ENCODE results near the gene ADAMTS10.
"Not testable (repeated sequence)": the region's sequence is repeated elsewhere in the genome, so short reads cannot be mapped to it uniquely, and the experiment has no call there.

The ADAMTS10 gene

DNA sequence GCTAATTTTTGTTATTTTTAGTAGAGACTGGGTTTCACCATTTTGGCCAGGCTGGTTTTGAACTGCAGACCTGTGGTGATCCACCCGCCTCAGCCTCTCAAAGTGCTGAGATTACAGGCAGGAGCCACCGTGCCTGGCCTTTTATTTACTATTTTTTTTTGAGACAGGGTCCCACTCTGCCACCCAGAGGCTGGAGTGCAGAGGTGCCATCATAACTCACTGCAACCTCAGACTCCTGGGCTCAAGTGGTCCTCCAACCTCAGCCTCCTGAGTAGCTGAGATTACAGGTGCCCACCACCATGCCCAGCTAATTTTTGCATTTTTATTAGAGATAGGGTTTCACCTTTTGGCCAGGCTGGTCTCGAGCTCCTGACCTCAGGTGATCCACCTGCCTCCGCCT, 12.4 kb upstream of the ADAMTS10 start:
- not testable (repeated sequence) for DNase-seq

DNA sequence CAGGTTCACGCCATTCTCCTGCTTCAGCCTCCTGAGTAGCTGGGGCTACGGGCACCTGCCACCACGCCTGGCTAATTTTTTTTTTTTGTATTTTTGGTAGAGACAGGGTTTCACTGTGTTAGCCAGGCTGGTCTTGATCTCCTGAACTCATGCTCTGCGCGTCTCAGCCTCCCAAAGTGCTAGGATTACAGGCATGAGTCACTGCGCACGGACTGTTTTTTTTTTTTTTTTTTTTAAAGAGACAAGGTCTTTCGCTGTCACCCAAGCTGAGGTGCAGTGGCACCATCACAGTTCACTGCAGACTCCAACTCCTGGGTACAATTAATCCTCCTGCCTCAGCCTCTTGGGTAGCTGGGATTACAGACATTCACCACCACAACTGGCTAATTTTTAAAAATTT, 8.2 kb upstream of the ADAMTS10 start:
- no peak for DNase-seq

DNA sequence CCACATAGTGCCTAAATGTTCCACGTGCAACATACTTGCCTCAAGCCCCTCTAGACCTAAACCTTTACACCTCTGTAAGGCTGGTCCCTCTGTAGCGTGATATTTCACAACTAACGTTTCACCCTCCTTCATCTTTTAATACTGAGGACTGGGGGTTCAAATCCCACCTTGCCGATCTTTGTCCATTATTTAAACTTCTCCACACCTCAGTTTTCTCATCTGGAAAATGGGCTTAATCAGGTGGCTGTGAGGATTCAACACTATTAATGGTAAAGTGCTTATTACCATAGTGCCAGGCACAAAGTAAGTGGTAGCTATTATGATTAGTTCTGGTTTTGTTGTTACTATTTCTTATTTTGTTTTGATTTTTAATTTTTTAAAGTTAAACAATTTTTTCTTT, 7.5 kb upstream of the ADAMTS10 start:
- DNase-seq = no peak

DNA sequence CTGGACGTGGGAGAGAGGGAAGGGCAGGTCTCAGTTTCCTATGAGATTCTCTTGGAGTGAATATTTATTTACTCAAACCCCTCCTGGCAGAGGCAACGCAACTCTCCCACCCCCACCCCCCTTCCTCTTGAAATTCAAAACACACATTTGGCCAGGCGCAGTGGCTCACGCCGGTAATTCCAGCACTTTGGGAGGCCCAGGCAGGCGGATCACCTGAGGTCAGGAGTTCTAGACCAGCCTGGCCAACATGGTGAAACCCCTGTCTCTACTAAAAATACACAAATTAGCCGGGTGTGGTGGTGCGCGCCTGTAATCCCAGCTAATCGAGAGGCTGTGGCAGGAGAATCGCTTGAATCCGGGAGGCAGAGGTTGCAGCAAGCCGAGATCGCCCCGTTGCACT, 6.8 kb upstream of the ADAMTS10 start:
- DNase-seq = not testable (repeated sequence)

DNA sequence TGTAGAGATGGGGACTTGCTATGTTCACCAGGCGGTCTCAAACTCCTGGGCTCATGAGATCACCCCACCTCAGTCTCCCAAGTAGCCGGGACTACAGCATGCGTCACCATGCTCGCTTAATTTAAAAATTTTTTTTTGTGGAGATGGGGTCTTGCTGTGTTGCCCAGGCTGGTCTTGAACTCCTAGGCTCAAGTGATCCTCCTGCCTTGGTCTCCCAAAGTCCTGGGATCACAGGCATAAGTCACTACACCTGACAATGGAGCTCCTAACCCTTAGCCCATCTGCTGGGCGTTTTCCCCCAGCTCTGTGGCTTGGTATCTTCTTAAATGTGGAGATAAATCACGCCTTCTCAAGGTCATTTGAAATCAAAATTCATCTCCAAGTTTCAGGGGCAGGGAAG, 6.3 kb upstream of the ADAMTS10 start:
- DNase-seq = no peak

DNA sequence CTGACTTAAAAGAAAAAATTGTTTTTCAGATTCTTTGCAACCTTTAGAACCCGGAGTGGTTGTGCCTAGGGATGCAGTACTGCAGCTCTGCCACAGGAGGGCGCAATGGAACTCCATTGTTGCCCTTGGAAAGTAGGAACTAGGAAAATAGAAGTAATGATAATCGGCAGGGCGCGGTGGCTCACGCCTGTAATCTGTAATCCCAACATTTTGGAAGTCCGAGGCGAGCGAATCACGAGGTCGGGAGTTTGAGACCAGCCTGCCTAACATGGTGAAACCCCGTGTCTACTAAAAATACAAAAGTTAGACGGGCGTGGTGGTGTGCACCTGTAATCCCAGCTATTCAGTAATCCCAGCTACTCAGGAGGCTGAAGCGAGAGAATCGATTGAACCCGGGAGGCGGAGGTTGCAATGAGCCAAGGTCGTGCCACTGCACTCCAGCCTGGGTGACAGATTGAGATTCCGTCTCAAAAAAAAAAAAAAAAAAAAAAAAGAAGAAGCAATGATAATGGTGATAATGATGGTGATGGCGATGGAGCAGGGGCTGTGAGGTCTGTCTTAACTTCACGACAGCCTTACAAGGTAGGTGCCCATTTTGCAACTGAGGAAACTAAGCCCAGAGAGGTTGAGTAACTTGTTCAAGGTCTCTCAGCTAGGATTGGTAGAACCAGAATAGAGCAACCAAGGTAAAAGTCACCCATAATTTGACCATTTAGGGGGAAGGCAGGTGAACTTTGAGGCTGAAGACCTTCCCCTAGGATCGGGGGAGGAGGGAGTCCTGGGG, 5.5 kb upstream of the ADAMTS10 start:
- no peak for DNase-seq

DNA sequence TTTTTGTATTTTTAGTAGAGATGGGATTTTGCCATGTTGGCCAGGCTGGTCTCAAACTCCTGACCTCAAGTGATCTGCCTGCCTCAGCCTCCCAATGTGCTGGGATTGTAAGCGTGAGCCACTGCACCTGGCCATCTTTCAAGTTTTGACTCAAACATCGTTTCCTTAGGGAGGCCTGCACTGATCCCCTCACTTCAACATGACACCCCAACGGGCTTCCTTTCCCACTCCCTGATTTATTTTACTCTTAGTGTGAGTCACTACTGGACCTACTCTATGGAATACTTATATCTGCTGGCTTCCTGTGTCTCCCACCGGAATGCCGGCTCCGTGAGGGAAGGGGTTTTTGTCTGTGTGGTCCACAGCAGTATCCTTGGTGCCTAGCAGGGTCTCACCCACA, 4.5 kb upstream of the ADAMTS10 start:
- no peak for DNase-seq

DNA sequence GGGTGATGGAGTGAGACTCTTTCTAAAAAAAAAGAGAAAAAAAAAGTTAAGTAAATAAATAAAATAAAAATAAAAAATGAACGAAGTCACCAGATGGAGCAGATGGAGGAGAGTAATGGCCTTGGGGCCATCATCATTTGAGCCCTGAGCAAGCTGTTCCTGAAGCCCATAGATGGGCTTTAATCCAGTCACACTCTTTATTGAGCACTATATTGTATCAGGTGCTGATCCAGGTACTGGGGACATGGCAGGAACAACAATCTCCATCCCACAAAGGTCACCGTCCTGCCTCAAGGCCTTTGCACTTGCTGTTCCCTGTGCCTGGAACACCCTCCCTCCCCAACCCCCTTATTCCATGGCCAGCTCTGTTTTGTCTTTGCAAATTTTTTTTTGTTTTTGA, 3.9 kb upstream of the ADAMTS10 start:
- no peak for DNase-seq

DNA sequence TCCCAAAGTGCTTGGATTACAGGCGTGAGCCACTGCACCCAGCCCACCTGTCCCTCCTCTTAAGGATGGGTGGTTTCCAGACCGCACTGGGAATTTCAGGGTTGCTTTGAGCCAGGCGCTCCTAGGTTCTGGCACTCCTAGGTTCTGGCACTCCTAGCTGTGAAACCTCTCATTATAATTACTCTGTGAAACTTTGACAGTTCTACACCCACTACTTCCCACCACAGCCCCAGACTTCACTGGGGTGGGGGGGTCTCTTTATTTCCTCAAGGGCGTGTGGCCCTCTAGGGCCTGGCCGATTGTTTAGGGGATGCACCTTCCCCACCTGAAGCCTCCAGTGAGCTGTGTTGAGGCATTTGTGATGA, 2.3 kb upstream of the ADAMTS10 start:
- no peak for DNase-seq

DNA sequence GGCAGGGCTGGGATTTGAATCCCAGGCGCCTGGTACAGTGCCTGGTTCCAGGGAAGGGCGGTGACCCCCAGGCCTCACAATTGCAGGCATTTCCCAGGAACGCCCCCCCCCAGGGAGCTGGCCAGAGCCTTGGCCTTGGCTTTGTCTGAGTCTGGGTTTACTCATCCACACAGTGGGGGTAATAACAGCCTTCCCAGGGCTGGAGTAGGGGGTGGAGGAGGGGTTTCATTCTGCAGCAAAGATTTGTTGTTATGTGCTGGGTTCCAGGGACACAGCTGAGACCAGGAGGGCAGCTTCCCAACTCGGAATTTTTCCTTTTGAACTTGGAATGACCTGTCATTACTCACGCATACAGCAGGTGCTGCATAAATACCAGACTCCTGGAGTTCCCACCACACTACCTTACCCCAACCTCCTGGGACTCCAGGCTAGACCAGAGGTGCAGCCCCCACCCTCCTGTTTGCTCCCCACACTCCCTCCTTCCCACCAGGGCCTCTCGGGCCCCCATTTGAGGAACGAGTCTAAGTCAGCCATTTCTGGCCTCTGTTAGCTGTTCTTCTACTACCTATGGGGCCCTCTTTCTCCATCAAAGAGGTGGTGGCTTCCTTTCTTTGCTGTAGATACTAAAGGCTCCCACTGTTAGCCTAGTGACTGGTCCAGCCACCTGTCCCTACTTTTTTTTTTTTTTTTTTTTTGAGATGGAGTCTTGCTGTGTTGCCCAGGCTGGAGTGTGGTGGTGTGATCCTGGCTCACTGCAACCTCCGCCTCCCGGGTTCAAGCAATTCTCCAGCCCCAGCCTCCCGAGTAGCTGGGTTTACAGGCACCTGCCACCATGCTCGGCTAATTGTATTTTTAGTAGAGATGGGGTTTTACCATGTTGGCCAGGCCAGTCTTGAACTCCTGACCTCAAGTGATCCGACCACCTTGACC, 1.6 kb upstream of the ADAMTS10 start:
- DNase-seq = no peak

DNA sequence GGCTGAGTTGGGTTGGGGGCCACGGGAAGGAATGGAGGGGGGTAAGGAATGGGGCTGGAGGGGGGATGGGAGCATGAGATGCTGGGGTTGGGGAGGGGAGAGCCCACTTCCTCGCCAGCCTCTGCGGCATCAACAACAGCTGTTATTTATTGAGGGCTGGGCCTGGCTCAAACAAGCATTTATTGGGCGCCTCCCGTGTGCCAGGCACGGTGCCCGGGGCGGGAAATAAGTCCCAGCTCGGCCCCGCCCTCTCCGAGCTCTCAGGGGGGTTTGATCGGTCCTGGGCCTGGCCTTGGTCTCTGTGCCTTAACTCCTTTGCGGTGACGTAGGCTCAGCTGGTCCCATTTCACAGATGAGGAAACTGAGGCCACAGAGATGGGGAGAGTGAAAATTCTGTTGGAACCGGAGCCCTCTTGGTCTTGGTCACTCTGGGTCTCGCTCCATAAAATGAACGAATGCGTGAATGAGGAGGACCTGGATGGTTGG, 919 bp upstream of the ADAMTS10 start:
- DNase-seq = no peak

DNA sequence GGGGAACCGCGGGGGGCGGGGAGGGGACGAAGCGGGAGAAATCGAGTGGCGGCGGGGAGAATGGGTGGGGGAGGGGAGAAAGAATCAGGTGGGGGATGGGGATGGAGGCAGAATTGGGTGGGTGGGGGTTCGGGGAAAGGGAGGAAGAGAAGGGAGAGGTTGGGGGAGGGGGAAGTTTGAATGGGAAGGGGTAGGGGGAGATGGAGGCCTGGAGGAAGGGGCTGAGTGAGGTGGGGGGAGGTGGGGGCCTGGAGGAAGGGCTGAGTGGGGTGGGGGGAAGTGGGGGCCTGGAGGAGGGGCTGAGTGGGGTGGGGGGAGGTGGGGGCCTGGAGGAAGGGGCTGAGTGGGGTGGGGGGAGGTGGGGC, 403 bp upstream of the ADAMTS10 start:
- no peak for DNase-seq

DNA sequence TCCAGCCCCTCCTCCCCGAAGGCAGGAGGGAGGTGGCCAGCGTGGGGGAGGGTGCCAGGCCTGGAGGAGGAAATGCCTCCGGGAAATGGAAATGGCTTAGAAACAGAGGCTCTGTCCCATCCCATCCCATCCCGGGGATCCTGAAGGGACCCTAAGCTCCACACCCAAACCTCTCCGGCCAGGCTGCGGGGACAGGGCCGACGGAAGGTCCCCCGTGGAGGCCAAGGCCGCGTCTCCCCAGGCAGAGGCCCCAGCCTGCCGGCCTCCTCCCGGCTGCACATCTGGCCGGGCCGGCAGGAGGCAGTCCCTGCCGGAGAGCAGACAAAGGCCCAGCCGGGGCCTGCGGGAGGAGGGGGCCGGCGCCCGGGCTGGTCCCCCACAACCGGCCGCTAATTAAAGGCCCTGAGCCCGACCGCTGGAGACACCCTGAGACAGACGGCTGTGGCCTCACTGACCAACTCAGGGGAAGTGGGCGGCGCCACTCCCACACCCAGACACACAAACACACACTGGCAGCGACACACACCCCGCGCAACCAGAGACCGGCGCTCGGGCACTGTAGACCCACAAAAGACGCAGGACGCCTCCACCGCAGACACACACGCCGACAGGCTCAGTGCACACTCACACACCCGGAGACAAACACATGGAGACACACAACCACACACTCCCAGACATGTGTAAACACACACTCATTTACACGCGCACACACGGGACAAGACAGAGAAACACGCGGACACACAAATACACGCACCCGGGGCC, 1.1 kb downstream of the ADAMTS10 start:
- DNase-seq = no peak

DNA sequence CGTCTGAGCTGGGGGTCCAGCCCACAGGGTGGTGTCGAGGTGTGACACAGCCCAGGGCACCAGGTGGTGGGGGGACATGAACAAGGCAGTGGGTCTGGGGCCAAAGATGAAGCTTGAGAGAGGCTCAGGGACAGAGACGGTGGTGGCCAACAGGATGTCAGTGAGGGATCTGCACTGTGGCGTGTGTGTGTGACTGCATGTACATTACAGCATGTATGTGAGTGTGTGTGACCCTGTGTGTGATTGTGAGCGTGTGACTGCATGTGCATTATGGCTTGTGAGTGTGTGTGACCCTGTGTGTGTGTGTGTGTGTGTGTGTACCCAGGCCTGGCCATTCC, 1.6 kb downstream of the ADAMTS10 start:
- DNase-seq = no peak

DNA sequence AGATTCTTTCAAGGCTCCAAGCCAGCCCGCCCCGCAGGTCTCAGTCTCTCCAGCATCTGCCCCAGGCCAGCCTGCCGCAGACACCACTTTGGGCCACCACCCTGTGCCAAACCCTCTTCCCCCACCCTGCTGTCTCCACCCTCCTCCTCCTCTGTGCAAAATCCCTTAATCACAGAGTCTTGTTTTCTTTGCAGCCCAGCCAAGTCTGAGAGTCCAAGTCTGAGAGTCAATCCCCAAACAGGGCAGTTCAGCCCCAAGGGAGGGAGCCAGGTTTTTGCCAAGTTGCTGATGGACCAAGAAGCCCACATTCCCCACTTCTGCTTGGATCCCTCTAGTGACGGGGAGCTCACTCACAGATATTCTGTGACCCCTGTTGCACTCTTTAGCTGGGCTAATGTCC, 3.1 kb downstream of the ADAMTS10 start:
- no peak for DNase-seq

DNA sequence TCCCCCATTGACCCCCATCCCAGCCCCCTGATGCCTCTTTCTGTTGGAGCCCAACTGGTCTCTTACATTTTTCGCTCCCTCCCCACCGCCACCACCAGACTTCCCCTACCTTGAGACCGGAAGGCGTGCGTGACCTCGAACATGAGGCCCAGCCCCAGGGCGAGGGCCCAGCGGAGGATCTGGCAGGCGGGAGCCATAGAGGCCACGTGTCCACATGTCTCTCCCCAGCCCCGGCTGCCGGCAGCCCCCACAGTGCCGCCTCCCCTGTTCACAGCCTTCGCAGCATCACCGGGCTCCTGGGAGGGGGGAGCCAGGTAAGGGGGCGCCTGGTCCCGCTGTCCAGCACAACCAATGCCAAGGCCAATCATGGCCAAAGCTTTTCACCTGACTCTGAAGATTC, 5.0 kb downstream of the ADAMTS10 start:
- no peak for DNase-seq

DNA sequence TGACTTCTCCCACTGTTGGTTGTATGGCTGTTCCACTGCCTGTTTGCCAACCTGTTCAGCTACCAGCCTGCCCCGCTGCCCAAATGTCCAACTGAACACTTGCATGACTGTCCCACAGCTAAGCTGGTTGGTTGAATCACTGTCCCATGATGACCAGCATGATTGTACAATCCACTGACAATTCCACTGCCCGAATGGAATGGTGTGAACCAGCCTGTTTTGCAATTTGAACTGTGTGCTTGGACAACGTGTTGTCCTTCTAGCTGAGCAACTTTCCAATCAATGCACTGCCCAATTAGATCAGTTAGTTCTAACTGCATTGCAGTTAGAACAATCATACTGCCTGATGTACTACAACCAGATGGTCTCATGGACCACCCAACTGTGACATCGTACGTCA, 8.7 kb downstream of the ADAMTS10 start:
- DNase-seq = no peak

DNA sequence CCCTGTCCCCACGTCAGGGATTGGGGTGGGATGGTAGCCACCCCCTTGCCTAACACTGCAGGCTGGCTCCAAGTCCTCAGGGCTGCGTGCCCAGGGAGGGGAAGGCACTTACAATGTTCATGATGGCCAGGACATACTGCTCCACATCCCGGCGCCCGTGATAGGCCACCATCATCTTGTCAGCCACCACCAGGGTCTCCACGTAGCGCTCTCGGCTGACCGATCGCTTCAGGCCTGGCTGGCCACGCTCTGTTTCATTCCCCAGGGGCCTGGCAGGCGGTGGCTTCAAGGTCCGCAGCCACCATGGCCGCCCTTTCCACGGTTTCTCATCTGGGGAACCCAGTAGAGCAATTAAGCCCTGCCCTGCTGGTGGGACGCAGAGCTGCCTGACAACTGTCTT, 9.7 kb downstream of the ADAMTS10 start:
- DNase-seq = no peak

DNA sequence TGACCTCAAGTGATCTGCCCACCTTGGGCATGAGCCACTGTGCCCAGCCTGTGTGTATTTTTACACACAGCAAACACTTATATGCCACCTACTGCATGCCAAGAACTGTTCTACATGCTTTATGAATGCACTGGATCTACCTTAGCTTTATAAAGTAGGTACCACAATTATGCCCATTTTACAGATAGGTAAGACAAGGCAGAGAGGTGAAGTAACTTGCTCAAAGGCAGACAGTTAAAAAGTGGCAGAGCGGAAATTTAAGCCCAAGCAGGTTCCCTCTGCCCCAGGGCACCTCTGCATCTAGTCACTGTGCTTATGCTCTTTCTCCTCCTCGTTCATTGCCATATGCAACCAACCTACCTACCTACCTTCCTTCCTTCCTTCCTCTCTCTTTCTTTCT, 10.5 kb downstream of the ADAMTS10 start:
- DNase-seq = no peak

DNA sequence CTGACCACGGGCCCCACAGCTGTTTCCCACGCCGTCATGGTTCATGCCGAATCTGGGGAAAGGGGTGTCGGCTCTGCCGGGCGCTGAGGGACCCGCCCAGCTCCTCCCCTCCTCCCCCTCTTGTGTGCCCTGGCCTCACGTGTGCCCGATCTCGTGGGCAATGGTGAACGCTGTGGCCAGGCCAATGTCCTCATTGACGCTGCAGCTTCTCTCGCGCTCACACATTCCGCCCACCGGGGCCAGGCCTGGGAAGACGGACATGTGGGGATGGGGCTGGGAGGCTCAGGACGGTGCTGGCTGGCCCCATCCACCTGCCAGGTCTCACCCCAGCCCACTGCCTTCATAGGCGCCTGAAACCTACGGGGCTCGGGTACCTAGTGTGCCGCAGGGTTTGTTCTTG, 14.3 kb downstream of the ADAMTS10 start:
- DNase-seq = no peak

DNA sequence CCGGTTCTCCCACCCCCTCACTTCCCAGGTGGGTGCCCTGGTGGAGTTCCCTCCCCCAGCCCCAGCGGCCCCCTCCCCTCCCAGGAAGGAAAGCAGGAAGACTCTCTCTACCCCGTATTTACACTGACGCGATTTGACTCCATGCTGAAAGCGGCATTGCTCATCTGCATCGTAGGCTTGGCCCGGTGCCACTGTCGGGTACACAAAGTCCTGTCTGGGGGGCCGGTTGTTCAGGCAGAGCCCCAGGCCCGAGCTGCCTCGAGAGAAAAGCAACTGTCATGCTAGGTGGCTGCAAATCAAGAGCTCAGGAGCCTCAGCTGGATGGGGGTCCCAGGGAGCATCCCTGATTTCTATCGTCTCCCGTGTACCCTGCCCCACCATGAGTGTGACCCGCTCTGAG, 14.9 kb downstream of the ADAMTS10 start:
- DNase-seq = no peak

DNA sequence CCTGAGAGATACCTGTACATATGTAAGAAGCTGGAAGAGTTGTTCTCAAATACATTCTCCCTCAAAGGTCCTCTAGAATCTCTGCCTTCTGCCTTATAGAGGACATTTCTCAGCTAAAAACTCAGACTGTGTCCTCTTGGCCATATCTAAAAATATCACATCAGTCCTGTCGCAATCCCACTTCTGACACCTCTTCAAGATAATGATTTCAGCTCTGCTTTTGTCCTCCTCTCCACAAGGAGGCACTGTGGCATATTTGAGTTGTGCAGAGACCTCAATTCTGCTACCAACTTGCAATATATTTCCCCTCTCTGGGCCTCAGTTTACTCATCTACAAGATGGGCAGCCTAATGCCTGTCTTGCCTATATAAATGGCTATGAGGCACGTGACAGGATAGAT, 16.6 kb downstream of the ADAMTS10 start:
- no peak for DNase-seq

DNA sequence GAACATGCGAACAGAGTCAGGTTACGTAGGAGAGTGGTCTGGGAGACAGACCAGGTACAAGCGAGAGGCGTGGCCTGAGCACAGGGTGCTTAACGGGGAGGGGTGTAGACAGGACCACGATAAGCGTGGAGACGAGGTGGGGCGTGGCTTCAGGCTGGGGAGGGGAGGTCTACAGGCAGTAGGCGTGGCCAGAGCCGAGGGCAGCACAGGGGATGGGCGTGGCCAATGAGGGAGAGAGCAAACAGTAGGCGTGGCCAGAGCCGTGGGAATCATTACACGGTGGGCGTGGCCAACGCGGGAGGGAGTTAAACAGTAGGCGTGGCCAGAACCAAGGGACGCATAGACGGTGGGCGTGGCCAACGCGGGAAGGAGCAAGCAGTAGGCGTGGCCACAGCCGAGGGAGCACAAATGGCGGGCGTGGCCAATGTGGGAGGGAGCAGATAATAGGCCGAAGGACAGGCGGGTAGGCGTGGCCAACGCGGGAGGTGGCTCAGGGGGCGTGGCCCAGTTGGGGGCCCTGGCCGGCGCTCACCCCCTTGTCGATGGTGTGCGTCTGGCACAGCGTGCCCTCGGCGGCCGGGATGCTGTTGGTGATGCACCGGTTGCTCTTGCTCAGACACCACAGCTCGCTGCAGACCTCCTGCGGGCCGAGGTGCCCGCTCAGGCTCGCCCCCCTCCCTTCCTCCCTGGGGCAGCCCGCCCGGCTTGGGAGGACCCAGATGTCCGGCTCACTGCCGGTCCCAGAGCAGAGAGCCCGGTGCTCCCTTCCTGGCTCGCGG, 18.1 kb downstream of the ADAMTS10 start:
- DNase-seq = no peak

Data from NCI-H1417 treated with DMSO at 0.1 percent for 48 hours (cell line).